Ishikawa (cell line): ENCODE measurements around the gene EIF3CL.
"Not testable (repeated sequence)": the region's sequence is repeated elsewhere in the genome, so short reads cannot be mapped to it uniquely, and the experiment has no call there.

Source experiments
- CEBPB ChIP-seq: IDR thresholded peaks from 2 replicates; pipeline ENCODE4 v1.6.1; 2012
- EP300 ChIP-seq: IDR thresholded peaks from 2 replicates; pipeline ENCODE4 v1.6.1; 2012; ENCODE audit warnings: borderline replicate concordance
- NFIC ChIP-seq: IDR thresholded peaks from 2 replicates; pipeline ENCODE4 v1.6.1; 2012
- TEAD4 ChIP-seq: IDR thresholded peaks from 2 replicates; pipeline ENCODE4 v1.6.1; 2012
- TF ChIP-seq, protein P1 (sequence below): IDR thresholded peaks from 2 replicates; pipeline ENCODE4 v1.6.1; 2012
- TF ChIP-seq, protein P2 (sequence below): IDR thresholded peaks from 2 replicates; pipeline ENCODE4 v1.6.1; 2012

EIF3CL gene, protein sequence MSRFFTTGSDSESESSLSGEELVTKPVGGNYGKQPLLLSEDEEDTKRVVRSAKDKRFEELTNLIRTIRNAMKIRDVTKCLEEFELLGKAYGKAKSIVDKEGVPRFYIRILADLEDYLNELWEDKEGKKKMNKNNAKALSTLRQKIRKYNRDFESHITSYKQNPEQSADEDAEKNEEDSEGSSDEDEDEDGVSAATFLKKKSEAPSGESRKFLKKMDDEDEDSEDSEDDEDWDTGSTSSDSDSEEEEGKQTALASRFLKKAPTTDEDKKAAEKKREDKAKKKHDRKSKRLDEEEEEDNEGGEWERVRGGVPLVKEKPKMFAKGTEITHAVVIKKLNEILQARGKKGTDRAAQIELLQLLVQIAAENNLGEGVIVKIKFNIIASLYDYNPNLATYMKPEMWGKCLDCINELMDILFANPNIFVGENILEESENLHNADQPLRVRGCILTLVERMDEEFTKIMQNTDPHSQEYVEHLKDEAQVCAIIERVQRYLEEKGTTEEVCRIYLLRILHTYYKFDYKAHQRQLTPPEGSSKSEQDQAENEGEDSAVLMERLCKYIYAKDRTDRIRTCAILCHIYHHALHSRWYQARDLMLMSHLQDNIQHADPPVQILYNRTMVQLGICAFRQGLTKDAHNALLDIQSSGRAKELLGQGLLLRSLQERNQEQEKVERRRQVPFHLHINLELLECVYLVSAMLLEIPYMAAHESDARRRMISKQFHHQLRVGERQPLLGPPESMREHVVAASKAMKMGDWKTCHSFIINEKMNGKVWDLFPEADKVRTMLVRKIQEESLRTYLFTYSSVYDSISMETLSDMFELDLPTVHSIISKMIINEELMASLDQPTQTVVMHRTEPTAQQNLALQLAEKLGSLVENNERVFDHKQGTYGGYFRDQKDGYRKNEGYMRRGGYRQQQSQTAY

DNA sequence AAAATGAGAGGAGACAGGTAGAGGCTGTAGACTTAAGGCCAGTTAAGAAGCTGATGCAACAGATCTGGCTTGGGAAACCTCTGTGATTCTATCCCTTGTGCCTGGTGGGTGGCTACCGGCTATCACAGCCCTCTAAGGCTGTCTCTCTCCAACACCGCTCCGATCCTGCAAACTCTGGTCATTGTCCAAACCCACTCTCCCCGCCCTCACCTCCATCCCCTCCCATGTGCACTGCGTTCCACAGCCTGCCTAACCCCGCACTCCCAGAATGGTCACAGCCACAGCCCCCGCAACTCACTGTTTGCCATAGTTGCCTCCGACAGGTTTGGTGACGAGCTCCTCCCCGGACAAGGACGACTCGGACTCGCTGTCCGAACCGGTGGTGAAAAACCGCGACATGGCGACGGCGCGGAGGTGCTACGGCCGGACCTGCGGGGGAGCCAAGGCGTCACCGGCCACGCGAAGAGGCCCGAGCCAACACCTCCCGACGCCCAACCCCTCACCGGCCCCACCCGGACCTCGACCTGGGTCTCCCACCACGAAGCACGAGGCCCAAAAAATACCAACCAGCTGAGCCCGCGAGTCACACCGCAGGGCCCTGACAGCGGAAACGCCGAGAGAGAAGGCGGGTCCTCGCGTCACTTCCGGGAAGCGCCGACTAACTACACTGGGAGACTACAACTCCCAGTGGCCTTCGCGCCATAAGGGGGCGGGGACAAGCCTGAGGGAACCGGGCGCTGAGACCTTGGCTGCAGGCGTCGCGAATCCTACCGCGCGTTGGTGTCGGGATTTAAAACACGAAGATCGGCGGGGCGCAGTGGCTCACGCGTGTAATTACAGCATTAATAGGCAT is at the start of gene EIF3CL:
EIF3CL (minus strand) TSS at position 622 of the 853 bp plus-strand sequence; CDS start at position 399, 223 bp downstream.
- not testable (repeated sequence) for TF ChIP-seq EP300, NFIC, CEBPB

DNA sequence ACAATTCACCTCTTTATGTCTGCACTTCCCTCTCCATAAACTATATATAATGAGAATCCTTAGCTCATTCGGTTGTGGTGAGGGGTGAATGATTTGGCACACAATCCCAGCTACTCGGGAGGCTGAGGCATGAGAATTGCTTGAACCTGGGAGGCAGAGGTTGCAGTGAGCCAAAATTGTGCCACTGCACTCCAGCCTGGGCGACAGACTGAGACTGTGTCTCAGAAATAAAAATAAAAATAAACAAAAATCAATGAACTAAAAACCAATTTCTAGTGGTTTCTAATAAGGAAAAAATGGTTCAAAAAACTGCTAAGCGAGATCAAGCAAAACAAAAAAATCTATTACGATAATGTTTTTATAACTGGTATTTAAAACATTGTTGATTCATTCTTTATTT is 40.2 kb downstream of the EIF3CL start, which contains the start of gene NPIPB6:
NPIPB6 (minus strand) TSS at position 101 of the 400 bp plus-strand sequence. CDS start 686 bp downstream, outside the sequence.
- TF ChIP-seq, protein P1, sequence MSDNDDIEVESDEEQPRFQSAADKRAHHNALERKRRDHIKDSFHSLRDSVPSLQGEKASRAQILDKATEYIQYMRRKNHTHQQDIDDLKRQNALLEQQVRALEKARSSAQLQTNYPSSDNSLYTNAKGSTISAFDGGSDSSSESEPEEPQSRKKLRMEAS: not testable (repeated sequence)
- not testable (repeated sequence) for TF ChIP-seq TEAD4, NFIC

DNA sequence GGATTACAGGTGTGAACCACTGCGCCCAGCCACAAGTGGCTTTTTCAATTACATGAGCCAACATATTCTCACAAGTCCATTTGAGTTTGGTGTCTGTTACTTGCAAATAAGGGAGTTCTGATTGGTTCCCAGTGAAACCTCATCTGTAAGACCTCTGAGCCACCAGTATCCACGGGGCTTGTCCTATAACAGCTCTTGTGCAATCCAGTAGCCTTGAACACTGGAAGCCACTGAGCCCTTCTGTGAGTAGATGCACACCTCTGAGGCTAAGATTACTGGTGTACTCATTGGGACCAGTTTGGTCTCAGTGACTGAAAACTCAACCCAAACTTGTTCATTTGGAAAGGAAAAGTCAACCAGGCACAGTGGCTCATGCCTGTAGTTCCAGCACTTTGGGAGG is 72.7 kb downstream of the EIF3CL start:
- peak; percentile 75 for TF ChIP-seq CEBPB

DNA sequence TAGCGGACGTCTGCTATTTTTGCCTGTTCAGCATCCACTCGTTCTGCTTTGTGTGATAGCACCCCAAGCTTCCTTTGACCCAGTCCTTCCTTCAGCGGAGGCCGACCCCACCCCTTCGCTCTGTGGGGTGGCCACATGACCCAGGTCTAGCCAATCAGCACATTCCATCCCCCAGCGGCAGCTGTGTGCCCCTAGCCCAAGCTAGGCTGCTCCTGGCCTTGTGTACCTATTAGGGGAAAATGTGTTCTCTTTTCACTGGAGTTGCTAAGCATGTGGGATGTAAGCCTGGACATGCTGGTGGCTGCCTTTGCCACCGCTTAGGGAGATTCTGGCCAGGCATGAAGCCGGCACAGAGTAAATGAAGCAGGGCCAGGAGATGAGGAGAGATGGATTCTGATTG is 73.4 kb downstream of the EIF3CL start:
- TF ChIP-seq, protein P2, sequence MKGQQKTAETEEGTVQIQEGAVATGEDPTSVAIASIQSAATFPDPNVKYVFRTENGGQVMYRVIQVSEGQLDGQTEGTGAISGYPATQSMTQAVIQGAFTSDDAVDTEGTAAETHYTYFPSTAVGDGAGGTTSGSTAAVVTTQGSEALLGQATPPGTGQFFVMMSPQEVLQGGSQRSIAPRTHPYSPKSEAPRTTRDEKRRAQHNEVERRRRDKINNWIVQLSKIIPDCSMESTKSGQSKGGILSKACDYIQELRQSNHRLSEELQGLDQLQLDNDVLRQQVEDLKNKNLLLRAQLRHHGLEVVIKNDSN: peak; percentile 40; the same call in 1 of the 2 replicates
